HG03045 (cell line): ENCODE data around the gene PIP5K1C.
"Not testable (repeated sequence)": the region's sequence is repeated elsewhere in the genome, so short reads cannot be mapped to it uniquely, and the experiment has no call there.

Experiments
- ATAC-seq: cut with Tn5 transposase; IDR thresholded peaks from one replicate; pipeline ENCODE4 v1.9.1; 2021; ENCODE audit warnings: mild to moderate bottlenecking, moderate library complexity; ENCODE audit not compliant: unreplicated experiment

PIP5K1C gene

GRCh38 chr19:3663838-3664237 lies 36.4 kb downstream of the PIP5K1C start:
- ATAC-seq = no peak

GRCh38 chr19:3661284-3662238 lies 38.7 kb downstream of the PIP5K1C start:
- no peak for ATAC-seq

DNA sequence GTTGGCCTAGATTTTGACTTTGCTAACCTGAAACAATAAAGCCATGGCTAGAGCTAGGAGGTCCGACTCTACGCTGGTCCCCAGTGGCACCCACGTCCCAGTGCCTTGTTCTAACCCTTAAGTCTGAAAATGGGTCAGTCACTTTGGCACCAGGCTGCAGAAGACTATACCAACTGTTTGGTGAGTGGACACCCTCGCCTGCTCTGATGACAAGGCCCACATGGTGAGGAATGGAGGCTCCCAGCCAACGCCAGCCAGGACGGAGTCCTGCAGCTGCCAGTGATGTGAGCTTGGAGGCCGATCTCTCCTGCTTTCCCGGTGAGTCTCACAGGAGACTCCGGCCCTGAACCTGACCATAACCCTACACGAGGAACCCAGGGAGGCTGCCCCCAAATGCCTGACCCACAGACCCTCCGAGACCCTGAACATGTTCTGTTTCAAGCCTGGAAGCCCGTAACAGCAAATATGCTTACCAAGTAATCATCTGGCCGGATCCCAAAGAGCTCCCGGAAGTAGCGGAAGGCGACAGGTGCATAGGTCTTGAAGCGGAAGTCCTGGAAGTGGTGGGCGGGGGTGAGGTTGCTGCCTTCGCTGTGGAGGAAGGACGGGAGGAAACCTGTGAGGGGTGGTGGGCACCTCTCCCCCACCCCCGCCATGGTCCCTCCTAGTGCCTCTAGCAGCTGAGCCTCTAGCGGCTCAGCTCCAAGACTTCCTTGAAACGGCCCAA lies 39.6 kb downstream of the PIP5K1C start:
- no peak for ATAC-seq

GRCh38 chr19:3659746-3660112 lies 40.5 kb downstream of the PIP5K1C start:
- ATAC-seq = no peak

GRCh38 chr19:3658870-3659745 lies 41.2 kb downstream of the PIP5K1C start:
- ATAC-seq = no peak

DNA sequence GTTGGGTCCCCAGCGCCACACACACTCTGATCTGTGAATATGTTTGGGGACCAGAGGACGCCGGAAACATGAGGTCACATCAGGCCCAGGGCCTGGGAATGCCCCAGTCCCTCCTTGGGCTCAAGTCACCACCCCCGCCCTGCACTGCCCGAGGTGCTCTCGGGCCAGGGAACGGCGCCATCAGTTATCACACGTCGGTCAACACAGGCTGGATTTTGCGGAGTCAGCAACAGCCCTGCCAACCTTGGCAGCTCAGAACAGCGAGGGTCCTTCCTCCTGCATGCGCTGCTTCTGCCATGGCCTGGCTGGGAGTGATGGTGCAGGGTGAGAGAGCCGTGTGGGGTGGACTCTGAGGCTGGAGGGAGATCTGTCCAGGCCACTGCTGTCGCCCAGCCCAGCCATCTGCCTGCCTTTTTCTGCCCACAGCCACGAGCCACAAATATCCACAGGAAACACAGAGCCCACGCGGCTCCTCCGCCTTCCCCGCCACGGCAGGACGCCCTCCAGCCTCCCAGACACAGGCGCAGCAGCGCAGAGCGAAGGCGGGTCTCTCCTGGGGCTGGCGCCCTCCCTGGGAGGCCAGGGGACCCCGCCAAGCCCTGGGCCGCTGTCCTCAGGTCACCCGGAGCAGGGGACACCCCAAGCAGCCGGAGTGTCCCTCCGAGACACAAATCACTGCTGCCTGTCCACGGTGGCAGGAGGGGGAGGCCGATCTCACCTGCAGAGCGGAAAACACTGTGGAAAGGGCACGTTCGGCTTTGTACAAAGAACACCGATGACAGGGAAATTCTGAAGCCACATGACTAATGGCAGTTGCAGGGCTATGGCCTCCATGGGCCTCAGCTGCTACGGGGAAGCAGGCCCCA lies 42.0 kb downstream of the PIP5K1C start:
- no peak for ATAC-seq

DNA sequence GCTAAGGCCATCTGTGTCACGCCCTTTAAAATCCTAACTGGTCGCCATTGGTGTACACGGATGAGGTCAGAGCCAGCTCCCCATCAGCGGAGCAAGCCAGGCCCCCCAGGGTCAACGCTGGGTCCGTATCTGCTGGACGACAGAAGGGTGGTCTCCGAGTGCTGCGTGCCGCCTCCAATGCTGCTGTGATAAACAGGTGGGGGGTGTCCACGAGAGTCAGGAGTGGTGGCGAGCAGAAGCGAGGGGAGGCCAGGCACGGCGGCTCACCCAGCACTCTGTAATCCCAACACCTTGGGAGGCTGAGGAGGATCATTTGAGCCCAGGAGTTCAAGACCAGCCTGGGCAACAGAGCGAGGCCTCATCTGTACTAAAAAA lies 42.9 kb downstream of the PIP5K1C start:
- no peak for ATAC-seq

- ATAC-seq = no peak
These were observed 43.4 kb downstream of the PIP5K1C start for GRCh38 chr19:3656747-3657394.

DNA sequence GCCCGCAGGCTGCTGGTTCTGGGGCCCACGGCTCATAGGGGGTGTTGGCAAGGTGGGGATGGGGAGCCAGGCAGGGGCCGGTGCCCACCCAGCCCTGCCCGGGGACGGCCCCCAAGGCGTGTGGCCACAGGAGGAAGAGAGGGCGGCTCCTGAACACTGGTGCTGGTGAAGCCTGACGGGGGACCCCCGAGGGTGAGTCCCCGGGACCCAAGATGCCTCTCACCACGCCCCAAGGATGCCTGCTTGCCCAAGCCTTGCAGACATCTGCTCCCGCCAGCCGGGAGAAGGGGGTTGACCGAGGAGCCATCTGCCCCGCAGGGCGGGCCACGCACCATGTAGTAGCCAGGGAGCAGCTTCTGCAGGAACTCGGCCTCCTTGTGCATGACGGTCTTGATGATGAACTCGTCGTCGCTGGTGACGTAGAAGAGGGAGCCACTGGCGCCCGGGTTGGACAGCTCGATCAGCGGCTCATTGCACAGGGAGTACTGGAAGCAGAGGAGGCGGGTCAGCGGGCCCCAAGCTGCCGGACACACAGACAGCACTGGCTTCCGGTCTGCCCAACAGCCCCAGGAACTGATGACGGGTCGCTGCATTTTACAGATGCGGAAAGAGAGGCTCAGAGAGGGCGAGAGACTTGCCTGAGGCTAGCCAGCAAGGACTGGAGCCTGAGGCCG lies 44.1 kb downstream of the PIP5K1C start:
- ATAC-seq = no peak

DNA sequence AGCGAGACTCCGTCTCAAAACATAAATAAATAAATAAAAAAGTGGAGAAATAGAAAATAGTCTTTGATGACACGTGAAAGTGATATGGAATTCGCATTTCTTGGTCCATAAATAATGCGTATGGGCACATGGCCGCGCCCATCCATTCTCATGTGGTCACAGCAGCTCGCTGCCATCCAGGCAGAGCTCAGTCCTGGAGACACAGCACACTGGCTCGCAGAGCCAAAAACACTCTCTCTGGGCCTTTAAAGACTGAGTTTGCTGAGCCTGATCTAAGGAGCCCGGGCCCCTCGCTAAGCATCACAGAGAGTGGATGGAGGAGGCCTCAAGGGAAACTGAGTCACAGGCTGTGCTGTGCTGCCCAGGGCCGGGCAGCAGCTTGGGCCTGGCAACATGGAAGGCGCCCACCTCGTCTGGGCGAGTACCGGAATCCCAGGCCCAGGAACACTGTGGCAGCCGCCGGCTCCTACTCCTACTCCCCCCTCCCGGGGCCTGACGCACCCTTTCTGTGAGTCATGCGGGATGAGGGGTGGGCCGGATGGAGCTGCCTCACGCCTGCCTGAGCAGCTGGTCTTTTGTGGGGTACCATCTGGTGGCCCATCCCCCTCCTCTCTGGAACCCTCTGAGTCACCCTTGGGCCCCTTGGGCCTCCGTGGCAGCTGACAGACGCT lies 44.7 kb downstream of the PIP5K1C start:
- no peak for ATAC-seq

DNA sequence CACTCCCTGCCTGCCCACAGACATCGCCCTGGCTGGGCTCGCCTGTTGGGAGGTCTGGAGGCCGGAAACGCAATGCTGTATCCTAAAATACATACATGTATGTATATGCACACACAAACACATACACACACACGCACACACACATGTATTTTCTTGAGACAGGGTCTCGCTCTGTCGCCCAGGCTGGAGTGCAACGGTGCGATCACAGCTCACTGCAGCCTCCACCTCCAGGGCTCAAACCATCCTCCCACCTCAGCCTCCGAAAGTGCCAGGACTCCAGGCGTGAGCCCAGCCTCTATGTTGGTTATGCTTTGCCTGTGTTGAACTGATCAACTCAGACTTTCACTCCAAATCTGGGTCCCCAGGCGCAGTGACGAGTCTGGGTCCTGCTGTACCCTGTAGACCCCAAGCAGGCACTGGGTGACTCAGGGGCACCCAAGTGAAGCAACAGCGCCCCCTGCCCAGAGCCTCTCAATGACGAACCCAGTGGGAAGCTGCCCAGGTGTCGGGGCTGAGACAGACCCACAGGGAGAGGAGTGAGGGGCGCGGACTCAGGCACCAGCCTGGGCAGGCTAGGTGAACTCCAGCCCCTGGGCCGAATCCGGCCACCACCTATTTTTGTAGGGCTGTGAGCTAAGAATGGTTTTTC lies 46.3 kb downstream of the PIP5K1C start:
- ATAC-seq = no peak

DNA sequence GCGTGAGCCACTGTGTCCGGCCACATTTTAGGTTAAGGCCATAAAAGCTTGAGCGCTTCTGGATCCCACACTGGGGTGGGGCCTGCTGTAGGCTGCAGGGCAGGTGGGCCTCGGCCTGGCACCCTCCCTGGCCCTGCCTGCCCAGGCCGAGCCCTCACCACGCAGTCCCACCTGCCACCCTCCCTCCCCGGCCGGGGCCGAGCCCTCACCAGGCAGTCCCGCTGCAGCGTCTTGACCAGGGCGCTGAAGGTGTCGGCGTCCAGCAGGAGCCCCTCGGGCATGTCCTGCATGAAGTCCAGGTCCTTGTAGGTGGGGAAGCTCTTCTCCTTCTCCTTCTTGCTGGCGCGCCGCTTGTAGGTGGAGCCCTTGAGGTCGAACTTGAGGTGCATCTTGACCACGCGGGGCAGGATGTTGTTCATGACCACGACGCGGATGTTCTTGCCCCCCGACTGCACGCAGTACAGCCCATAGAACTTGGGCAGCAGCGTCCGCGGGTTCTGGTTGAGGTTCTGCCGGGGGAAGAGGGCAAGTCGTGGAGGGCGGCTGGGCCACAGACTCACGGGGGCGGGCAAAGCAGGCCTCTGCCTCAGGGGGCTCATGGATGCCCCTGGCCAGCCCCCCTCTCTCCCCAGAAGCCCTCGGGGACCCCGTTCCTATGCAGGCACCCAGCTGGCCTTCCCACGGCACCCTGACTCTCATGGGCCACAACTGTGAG lies 47.0 kb downstream of the PIP5K1C start:
- no peak for ATAC-seq

- ATAC-seq = no peak
These were observed 47.8 kb downstream of the PIP5K1C start for GRCh38 chr19:3652422-3652821.

DNA sequence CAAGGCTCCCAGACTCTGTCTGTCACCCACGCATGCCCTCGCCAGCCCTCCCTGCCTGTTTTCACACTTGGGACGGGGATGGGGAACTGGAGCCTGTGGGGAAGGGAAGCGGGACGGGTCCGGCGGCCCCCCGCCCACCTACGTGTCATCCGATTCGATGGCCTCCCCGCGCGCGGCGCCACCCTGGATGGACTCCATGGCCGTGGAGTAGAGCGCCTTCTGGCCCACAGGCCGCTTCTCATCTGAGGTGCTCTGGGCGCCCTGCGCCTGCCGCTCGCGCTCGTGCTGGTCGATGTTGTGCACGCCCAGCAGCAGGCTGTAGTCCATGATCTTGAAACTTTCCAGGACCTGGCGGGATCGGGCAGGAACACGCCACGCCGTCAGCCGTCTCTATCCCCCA lies 48.6 kb downstream of the PIP5K1C start:
- ATAC-seq = no peak

DNA sequence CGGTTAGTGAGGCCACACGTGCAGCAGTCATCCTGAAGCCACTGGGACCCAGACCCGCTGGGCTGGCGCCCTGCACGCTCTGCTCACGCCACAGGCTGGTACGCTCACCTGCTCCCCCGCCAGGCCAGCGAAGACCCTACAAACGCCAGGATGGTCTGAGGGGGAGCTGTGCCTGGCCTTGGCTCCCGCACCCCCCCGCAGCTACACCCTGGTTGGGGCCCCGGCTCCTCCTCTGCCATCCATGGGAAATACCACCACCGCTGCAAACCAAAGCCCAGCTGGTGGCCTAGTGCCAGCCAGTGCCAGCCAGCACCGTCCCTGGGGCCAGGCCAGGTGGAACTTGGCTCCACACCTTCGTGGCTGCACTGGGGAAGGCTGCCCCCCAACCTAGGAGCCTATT lies 50.4 kb downstream of the PIP5K1C start:
- no peak for ATAC-seq

- no peak for ATAC-seq
These were observed 52.0 kb downstream of the PIP5K1C start for GRCh38 chr19:3648037-3648905.

DNA sequence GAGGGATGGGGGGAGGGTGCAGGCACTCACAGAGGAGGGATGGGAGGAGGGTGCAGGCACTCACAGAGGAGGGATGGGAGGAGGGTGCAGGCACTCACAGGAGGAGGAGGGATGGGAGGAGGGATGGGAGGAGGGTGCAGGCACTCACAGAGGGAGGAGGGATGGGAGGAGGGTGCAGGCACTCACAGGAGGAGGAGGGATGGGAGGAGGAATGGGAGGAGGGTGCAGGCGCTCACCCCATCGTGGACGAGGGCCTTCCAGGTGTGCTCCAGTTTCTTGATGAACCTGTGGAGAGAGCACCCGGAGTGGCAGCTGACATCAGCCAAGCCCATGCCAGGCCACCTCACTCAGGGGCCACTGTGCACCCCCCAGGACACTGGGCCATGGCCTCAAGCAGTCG lies 53.2 kb downstream of the PIP5K1C start:
- ATAC-seq = not testable (repeated sequence)
